Measurements from ENCODE around the gene OPRD1. TPM values are rescaled to one million over a fixed set of nuclear protein-coding genes. Genes with fewer than 3 reads are reported as not detected.

Gene OPRD1
- total RNA-seq, 1 experiment from 2014 or later, result not detected

DNA sequence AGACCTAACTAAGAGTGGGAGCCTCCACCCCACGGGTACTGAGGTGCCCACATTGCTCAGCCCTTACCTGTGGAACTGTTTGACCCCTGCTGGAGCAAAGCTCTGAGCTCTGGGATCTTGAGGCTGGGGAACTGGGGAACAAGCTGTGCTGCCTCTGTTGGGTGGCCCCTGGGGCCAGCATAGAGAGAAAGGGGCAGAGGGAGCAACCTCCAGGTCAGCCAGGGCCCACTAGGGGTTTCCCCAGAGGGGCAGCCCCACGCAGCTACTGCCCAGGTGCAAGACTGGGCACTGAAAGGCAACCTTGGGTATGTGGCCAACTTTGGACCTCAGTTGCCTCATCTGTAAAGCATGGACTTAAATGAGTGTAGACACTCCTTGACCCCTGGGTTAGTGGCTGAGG, 78.9 kb downstream of the OPRD1 start:
- Histone ChIP-seq H3K9me2 (ENCODE audit: insufficient read depth) (no peaks in the 10 kb centered on the region), H4K20me1 (ENCODE audit: insufficient read depth) (no peaks in the 10 kb centered on the region), H3F3A (ENCODE audit: insufficient read depth, low read depth) (peaks cover 4% of the 10 kb centered on the region; the same call in 1 of the 2 replicates), H3K79me2 (ENCODE audit: low read depth) (no peaks in the 10 kb centered on the region), H3K4me3 (no peak overlapping the region), H3K4me2 (no peak overlapping the region), H3K27ac (no peak overlapping the region), H2AFZ (no peak overlapping the region), H3K36me3 (ENCODE audit: low read depth) (no peaks in the 10 kb centered on the region), H3K9me3 (ENCODE audit: insufficient read depth, low read depth) (no peaks in the 10 kb centered on the region), H3K4me1 (replicated peaks; ENCODE audit: insufficient read depth) (peaks cover 4% of the 10 kb centered on the region; the same call in 1 of the 2 replicates), H3K27me3 (ENCODE audit: insufficient read depth, low read depth) (no peaks in the 10 kb centered on the region)
- TF ChIP-seq, protein P1, sequence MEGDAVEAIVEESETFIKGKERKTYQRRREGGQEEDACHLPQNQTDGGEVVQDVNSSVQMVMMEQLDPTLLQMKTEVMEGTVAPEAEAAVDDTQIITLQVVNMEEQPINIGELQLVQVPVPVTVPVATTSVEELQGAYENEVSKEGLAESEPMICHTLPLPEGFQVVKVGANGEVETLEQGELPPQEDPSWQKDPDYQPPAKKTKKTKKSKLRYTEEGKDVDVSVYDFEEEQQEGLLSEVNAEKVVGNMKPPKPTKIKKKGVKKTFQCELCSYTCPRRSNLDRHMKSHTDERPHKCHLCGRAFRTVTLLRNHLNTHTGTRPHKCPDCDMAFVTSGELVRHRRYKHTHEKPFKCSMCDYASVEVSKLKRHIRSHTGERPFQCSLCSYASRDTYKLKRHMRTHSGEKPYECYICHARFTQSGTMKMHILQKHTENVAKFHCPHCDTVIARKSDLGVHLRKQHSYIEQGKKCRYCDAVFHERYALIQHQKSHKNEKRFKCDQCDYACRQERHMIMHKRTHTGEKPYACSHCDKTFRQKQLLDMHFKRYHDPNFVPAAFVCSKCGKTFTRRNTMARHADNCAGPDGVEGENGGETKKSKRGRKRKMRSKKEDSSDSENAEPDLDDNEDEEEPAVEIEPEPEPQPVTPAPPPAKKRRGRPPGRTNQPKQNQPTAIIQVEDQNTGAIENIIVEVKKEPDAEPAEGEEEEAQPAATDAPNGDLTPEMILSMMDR (conservative IDR thresholded peaks at IDR 0.05), result no peak
- no peak for TF ChIP-seq EZH2 (IDR thresholded peaks at IDR 0.05; ENCODE audit: low read depth)
- ChIA-PET CTCF (no interaction called here), POLR2A (ENCODE audit: unreplicated experiment) (no interaction called here)
- no peak for DNase-seq
- no TSS peak for BruUV-seq (replicated peaks)
- intact Hi-C loops (cut with micrococcal nuclease; ENCODE audit: unreplicated experiment), result no loop called here

DNA sequence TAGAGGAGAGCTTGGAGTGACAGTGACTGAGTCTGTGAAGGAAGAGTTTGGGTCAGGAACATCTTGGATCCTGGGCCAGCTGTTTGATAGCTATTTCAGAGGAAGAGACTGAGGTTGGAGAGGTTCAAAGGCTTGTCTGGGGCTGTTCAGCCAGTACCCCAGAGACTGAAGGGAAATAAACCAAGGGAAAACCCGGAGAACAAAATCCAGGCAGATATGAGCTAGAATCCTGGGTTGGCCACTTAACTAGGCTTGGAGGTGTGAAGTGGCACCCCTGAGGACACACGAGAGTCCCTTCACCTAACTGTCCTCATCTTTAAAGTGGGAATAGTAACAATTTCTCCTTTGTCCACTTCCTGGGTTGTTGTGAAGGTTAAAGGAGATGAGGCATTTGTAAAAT, 79.3 kb downstream of the OPRD1 start:
- BruUV-seq (replicated peaks), result no TSS peak
- no peak overlapping the region for H3K27ac ChIP-seq
- H3K9me3 ChIP-seq (ENCODE audit: insufficient read depth, low read depth), result no peaks in the 10 kb centered on the region
- CTCF ChIA-PET, result no interaction called here
- no peak for TF ChIP-seq EZH2 (IDR thresholded peaks at IDR 0.05; ENCODE audit: low read depth)
- TF ChIP-seq, protein P1 (conservative IDR thresholded peaks at IDR 0.05), result no peak
- H3K9me2 ChIP-seq (ENCODE audit: insufficient read depth), result no peaks in the 10 kb centered on the region
- H3K4me1 ChIP-seq (replicated peaks; ENCODE audit: insufficient read depth), result peaks cover 4% of the 10 kb centered on the region; the same call in 1 of the 2 replicates
- no peaks in the 10 kb centered on the region for H3K36me3 ChIP-seq (ENCODE audit: low read depth)
- H2AFZ ChIP-seq, result no peak overlapping the region
- H4K20me1 ChIP-seq (ENCODE audit: insufficient read depth), result no peaks in the 10 kb centered on the region
- no peak for DNase-seq
- H3K4me3 ChIP-seq, result no peak overlapping the region
- no peaks in the 10 kb centered on the region for H3K79me2 ChIP-seq (ENCODE audit: low read depth)
- peaks cover under 1% of the 10 kb centered on the region; the same call in 1 of the 2 replicates for H3F3A ChIP-seq (ENCODE audit: insufficient read depth, low read depth)
- POLR2A ChIA-PET (ENCODE audit: unreplicated experiment), result no interaction called here
- intact Hi-C loops (cut with micrococcal nuclease; ENCODE audit: unreplicated experiment), result no loop called here
- H3K4me2 ChIP-seq, result no peak overlapping the region
- H3K27me3 ChIP-seq (ENCODE audit: insufficient read depth, low read depth), result no peaks in the 10 kb centered on the region

DNA sequence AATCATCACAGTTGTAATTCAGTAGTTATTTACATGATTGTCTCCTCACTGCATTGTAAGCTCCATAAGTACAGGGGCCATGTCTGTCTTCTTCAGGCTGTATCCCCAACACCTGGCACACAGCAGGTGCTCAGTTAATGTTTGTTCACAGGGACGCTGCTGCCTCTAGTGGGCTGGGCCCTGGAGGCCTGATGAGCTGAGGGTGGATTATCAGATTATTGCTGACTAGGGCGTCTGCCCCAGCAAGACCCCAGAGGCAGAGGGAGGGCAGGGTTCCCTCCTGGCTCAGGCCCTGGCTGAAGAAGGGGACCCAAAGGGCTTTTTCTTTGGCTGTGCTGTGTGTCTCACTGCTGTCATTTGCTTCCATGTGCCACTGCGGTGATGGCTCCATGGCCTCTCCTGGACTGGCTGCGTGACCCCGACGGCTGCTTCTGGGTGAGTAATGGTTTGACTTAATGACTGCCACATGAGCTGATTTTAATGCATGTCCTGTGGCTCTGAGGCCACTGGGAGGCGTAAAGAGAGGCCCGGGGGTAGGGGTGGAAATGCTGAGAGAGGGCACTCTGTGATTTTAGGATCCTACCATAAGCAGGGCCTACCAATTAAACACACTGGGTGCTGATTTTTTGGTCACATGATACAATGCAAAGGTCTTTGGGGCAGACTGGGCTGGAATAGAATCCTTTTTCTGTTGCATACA, 81.6 kb downstream of the OPRD1 start:
- intact Hi-C loops (cut with micrococcal nuclease; ENCODE audit: unreplicated experiment), result no loop called here
- no peak for DNase-seq

More for the DNA sequence above, 81.6 kb downstream of the OPRD1 start:
- H3K27me3 ChIP-seq (ENCODE audit: insufficient read depth, low read depth), result no peaks in the 10 kb centered on the region
- no peaks in the 10 kb centered on the region for H3F3A ChIP-seq (ENCODE audit: insufficient read depth, low read depth)
- H3K4me1 ChIP-seq (replicated peaks; ENCODE audit: insufficient read depth), result no peaks in the 10 kb centered on the region
- CTCF ChIA-PET, result interaction anchor here (0.6 kb wide), 1 partner anchor 8 kb away, joined by 12 read pairs; no protein-coding TSS in a partner anchor
- no peaks in the 10 kb centered on the region for H3K9me3 ChIP-seq (ENCODE audit: insufficient read depth, low read depth)
- BruUV-seq (replicated peaks), result no TSS peak
- no peaks in the 10 kb centered on the region for H4K20me1 ChIP-seq (ENCODE audit: insufficient read depth)
- no peak for TF ChIP-seq EZH2 (IDR thresholded peaks at IDR 0.05; ENCODE audit: low read depth)
- TF ChIP-seq, protein P1 (conservative IDR thresholded peaks at IDR 0.05), result no peak
- H3K27ac ChIP-seq, result no peak overlapping the region
- no peaks in the 10 kb centered on the region for H3K36me3 ChIP-seq (ENCODE audit: low read depth)
- no peak overlapping the region for H3K4me3 ChIP-seq
- no peaks in the 10 kb centered on the region for H3K79me2 ChIP-seq (ENCODE audit: low read depth)
- H2AFZ ChIP-seq, result no peak overlapping the region
- POLR2A ChIA-PET (ENCODE audit: unreplicated experiment), result interaction anchor here (0.6 kb wide), 1 partner anchor 21 kb away, joined by 3 read pairs; the partner anchor contains the start of gene EPB41
- H3K4me2 ChIP-seq, result no peak overlapping the region
- H3K9me2 ChIP-seq (ENCODE audit: insufficient read depth), result no peaks in the 10 kb centered on the region
